HEK293 (cell line): ENCODE data around the gene BAX.

Experiments
- ATF2 ChIP-seq: fragments of 450-650 bp; formaldehyde crosslinking; IDR thresholded peaks from 2 replicates; pipeline ENCODE4 v1.5.1; 2016; ENCODE audit warnings: missing biosample characterization, missing genetic modification characterization, low read depth
- BCL6B ChIP-seq: fragments of 450-650 bp; formaldehyde crosslinking; IDR thresholded peaks from 2 replicates; pipeline ENCODE4 v1.5.1; 2017; ENCODE audit warnings: missing biosample characterization, missing genetic modification characterization
- PRDM2 ChIP-seq: fragments of 450-650 bp; formaldehyde crosslinking; IDR thresholded peaks from 2 replicates; pipeline ENCODE4 v1.5.1; 2016; ENCODE audit warnings: missing biosample characterization, missing genetic modification characterization, borderline replicate concordance
- SCRT1 ChIP-seq: fragments of 450-650 bp; formaldehyde crosslinking; IDR thresholded peaks from 2 replicates; pipeline ENCODE4 v1.5.1; 2016; ENCODE audit warnings: missing biosample characterization, missing genetic modification characterization, borderline replicate concordance
- SP3 ChIP-seq: fragments of 450-650 bp; formaldehyde crosslinking; IDR thresholded peaks from 2 replicates; pipeline ENCODE4 v1.5.1; 2016; ENCODE audit warnings: missing biosample characterization, missing genetic modification characterization
- TSHZ1 ChIP-seq: fragments of 450-650 bp; formaldehyde crosslinking; IDR thresholded peaks from 2 replicates; pipeline ENCODE4 v1.5.1; 2016; ENCODE audit warnings: missing biosample characterization, missing genetic modification characterization, borderline replicate concordance
- ZFHX2 ChIP-seq: fragments of 450-650 bp; formaldehyde crosslinking; conservative IDR thresholded peaks from 2 replicates; pipeline ENCODE4 v1.5.1; 2016; ENCODE audit warnings: missing biosample characterization, missing genetic modification characterization
- ZFP37 ChIP-seq: fragments of 450-650 bp; formaldehyde crosslinking; IDR thresholded peaks from 2 replicates; pipeline ENCODE4 v1.5.1; 2016; ENCODE audit warnings: missing biosample characterization, missing genetic modification characterization
- ZFP69B ChIP-seq: fragments of 450-650 bp; formaldehyde crosslinking; IDR thresholded peaks from 2 replicates; pipeline ENCODE4 v1.5.1; 2016; ENCODE audit warnings: missing biosample characterization, missing genetic modification characterization
- ZNF146 ChIP-seq: fragments of 450-650 bp; formaldehyde crosslinking; IDR thresholded peaks from 2 replicates; pipeline ENCODE4 v1.5.1; 2016; ENCODE audit warnings: missing biosample characterization, missing genetic modification characterization
- ZNF18 ChIP-seq: fragments of 450-650 bp; formaldehyde crosslinking; IDR thresholded peaks from 2 replicates; pipeline ENCODE4 v1.5.1; 2016; ENCODE audit warnings: missing biosample characterization, missing genetic modification characterization
- ZNF366 ChIP-seq: fragments of 450-650 bp; formaldehyde crosslinking; conservative IDR thresholded peaks from 2 replicates; pipeline ENCODE4 v1.5.1; 2016; ENCODE audit warnings: missing biosample characterization, missing genetic modification characterization
- ZNF513 ChIP-seq: fragments of 450-650 bp; IDR thresholded peaks from 2 replicates; pipeline ENCODE4 v1.5.1; 2018; ENCODE audit warnings: missing biosample characterization, missing genetic modification characterization
- ZNF561 ChIP-seq: fragments of 450-650 bp; IDR thresholded peaks from 2 replicates; pipeline ENCODE4 v1.5.1; 2018; ENCODE audit warnings: missing biosample characterization, missing genetic modification characterization, borderline replicate concordance
- ZNF670 ChIP-seq: fragments of 450-650 bp; formaldehyde crosslinking; IDR thresholded peaks from 2 replicates; pipeline ENCODE4 v1.5.1; 2016; ENCODE audit warnings: missing biosample characterization, missing genetic modification characterization, low read depth
- ZNF701 ChIP-seq: fragments of 450-650 bp; formaldehyde crosslinking; IDR thresholded peaks from 2 replicates; pipeline ENCODE4 v1.5.1; 2016; ENCODE audit warnings: missing biosample characterization, missing genetic modification characterization
- ZNF704 ChIP-seq: fragments of 450-650 bp; formaldehyde crosslinking; IDR thresholded peaks from 2 replicates; pipeline ENCODE4 v1.5.1; 2016; ENCODE audit warnings: missing biosample characterization, missing genetic modification characterization
- ZNF785 ChIP-seq: fragments of 450-650 bp; formaldehyde crosslinking; IDR thresholded peaks from 2 replicates; pipeline ENCODE4 v1.5.1; 2016; ENCODE audit warnings: missing biosample characterization, missing genetic modification characterization
- ZSCAN23 ChIP-seq: fragments of 450-650 bp; formaldehyde crosslinking; IDR thresholded peaks from 2 replicates; pipeline ENCODE4 v1.5.1; 2016; ENCODE audit warnings: missing biosample characterization, missing genetic modification characterization

The BAX gene

GRCh38 chr19:48965040-48965805 lies 10.5 kb downstream of the BAX start, which contains the start of gene FTL (continued):
- peak; percentile 22; the same call in 1 of the 2 replicates for TF ChIP-seq TSHZ1 (tag by site-specific recombination)
- TF ChIP-seq ZNF146 (tag by site-specific recombination), result no peak
- no peak for TF ChIP-seq ZFHX2 (tag by site-specific recombination)
- no peak for TF ChIP-seq ZSCAN23 (tag by site-specific recombination)
- TF ChIP-seq ZNF670, result no peak
- no peak for TF ChIP-seq ZNF513 (tag by site-specific recombination)
- TF ChIP-seq ZNF785 (tag by site-specific recombination), result no peak; the same call in 1 of the 2 replicates
- TF ChIP-seq ZNF561 (tag by site-specific recombination), result peak; percentile 24; the same call in 1 of the 2 replicates
- no peak for TF ChIP-seq ZNF18 (tag by site-specific recombination)
- TF ChIP-seq ZFP37 (tag by site-specific recombination), result peak; percentile 93; the same call in 1 of the 2 replicates
- no peak for TF ChIP-seq ZNF701 (tag by site-specific recombination)
- TF ChIP-seq ATF2 (tag by site-specific recombination), result no peak
- no peak; the same call in 1 of the 2 replicates for TF ChIP-seq BCL6B (tag by site-specific recombination)
- TF ChIP-seq ZNF366, result peak; percentile 46; the same call in 1 of the 2 replicates
- no peak; the same call in 1 of the 2 replicates for TF ChIP-seq SCRT1 (tag by site-specific recombination)
- peak; percentile 78 for TF ChIP-seq SP3
- TF ChIP-seq ZNF704, result no peak
- TF ChIP-seq ZFP69B (tag by site-specific recombination), result peak; percentile 76; the same call in 1 of the 2 replicates
- no peak for TF ChIP-seq PRDM2 (tag by site-specific recombination)
